ENCODE measurements around the gene CTXND2.
"Not testable (repeated sequence)": the region's sequence is repeated elsewhere in the genome, so short reads cannot be mapped to it uniquely, and the experiment has no call there.

The CTXND2 gene

GRCh38 chr1:150887018-150887417, at the start of gene CTXND2:
CTXND2 (plus strand) TSS chr1:150887136; CDS start chr1:150912315, 25,179 bp downstream.
- Histone ChIP-seq H3K4me3 (ENCODE audit: low read length) (no peak within 1 kb of the TSS), H3K4me1 (ENCODE audit: control insufficient read depth, insufficient read depth, low read length) (no peaks in the 10 kb centered on the region), H3K36me3 (ENCODE audit: control insufficient read depth, insufficient read depth, low read length) (no peaks in the 10 kb centered on the region), H3K9me3 (ENCODE audit: control insufficient read depth, low read length) (no peaks in the 10 kb centered on the region), H3K27me3 (ENCODE audit: control insufficient read depth, insufficient read depth, low read length) (no peaks in the 10 kb centered on the region), H3K9ac (ENCODE audit: low read length) (no peak within 1 kb of the TSS)

GRCh38 chr1:150840850-150841249, 46.1 kb upstream of the CTXND2 start:
- not testable (repeated sequence) for H3K27me3 ChIP-seq (ENCODE audit: control insufficient read depth, insufficient read depth, low read length); H3K36me3 ChIP-seq (ENCODE audit: control insufficient read depth, insufficient read depth, low read length); H3K4me3 ChIP-seq (ENCODE audit: low read length); H3K9me3 ChIP-seq (ENCODE audit: control insufficient read depth, low read length); H3K9ac ChIP-seq (ENCODE audit: low read length)
- H3K4me1 ChIP-seq (ENCODE audit: control insufficient read depth, insufficient read depth, low read length) = peaks cover 11% of the 10 kb centered on the region

- Histone ChIP-seq H3K36me3 (ENCODE audit: control insufficient read depth, insufficient read depth, low read length) (no peaks in the 10 kb centered on the region), H3K4me1 (ENCODE audit: control insufficient read depth, insufficient read depth, low read length) (peaks cover 11% of the 10 kb centered on the region), H3K9ac (ENCODE audit: low read length) (no peak overlapping the region), H3K9me3 (ENCODE audit: control insufficient read depth, low read length) (no peaks in the 10 kb centered on the region), H3K27me3 (ENCODE audit: control insufficient read depth, insufficient read depth, low read length) (no peaks in the 10 kb centered on the region), H3K4me3 (ENCODE audit: low read length) (no peak overlapping the region)
Measured at GRCh38 chr1:150841626-150842025, 45.3 kb upstream of the CTXND2 start.

- Histone ChIP-seq H3K36me3 (ENCODE audit: control insufficient read depth, insufficient read depth, low read length) (no peaks in the 10 kb centered on the region), H3K9ac (ENCODE audit: low read length) (no peak overlapping the region), H3K9me3 (ENCODE audit: control insufficient read depth, low read length) (no peaks in the 10 kb centered on the region), H3K4me1 (ENCODE audit: control insufficient read depth, insufficient read depth, low read length) (peaks cover 11% of the 10 kb centered on the region), H3K27me3 (ENCODE audit: control insufficient read depth, insufficient read depth, low read length) (no peaks in the 10 kb centered on the region), H3K4me3 (ENCODE audit: low read length) (no peak overlapping the region)
Measured at GRCh38 chr1:150842343-150842742, 44.6 kb upstream of the CTXND2 start.

GRCh38 chr1:150842964-150843363, 44.0 kb upstream of the CTXND2 start:
- peaks cover 11% of the 10 kb centered on the region for H3K4me1 ChIP-seq (ENCODE audit: control insufficient read depth, insufficient read depth, low read length)
- no peak overlapping the region for H3K9ac ChIP-seq (ENCODE audit: low read length)
- H3K4me3 ChIP-seq (ENCODE audit: low read length) = no peak overlapping the region
- no peaks in the 10 kb centered on the region for H3K9me3 ChIP-seq (ENCODE audit: control insufficient read depth, low read length)
- no peaks in the 10 kb centered on the region for H3K27me3 ChIP-seq (ENCODE audit: control insufficient read depth, insufficient read depth, low read length)
- H3K36me3 ChIP-seq (ENCODE audit: control insufficient read depth, insufficient read depth, low read length) = no peaks in the 10 kb centered on the region

- H3K27me3 ChIP-seq (ENCODE audit: control insufficient read depth, insufficient read depth, low read length) = no peaks in the 10 kb centered on the region
- H3K4me3 ChIP-seq (ENCODE audit: low read length) = no peak overlapping the region
- H3K9ac ChIP-seq (ENCODE audit: low read length) = no peak overlapping the region
- peaks cover 11% of the 10 kb centered on the region for H3K4me1 ChIP-seq (ENCODE audit: control insufficient read depth, insufficient read depth, low read length)
- no peaks in the 10 kb centered on the region for H3K36me3 ChIP-seq (ENCODE audit: control insufficient read depth, insufficient read depth, low read length)
- no peaks in the 10 kb centered on the region for H3K9me3 ChIP-seq (ENCODE audit: control insufficient read depth, low read length)
Measured at GRCh38 chr1:150843474-150843873, 43.5 kb upstream of the CTXND2 start.

GRCh38 chr1:150846473-150847146, 40.3 kb upstream of the CTXND2 start:
- Histone ChIP-seq H3K9me3 (ENCODE audit: control insufficient read depth, low read length) (no peaks in the 10 kb centered on the region), H3K4me1 (ENCODE audit: control insufficient read depth, insufficient read depth, low read length) (peaks cover 9% of the 10 kb centered on the region), H3K27me3 (ENCODE audit: control insufficient read depth, insufficient read depth, low read length) (no peaks in the 10 kb centered on the region), H3K9ac (ENCODE audit: low read length) (no peak overlapping the region), H3K4me3 (ENCODE audit: low read length) (no peak overlapping the region), H3K36me3 (ENCODE audit: control insufficient read depth, insufficient read depth, low read length) (no peaks in the 10 kb centered on the region)

GRCh38 chr1:150850801-150851362, 36.1 kb upstream of the CTXND2 start:
- H3K9ac ChIP-seq (ENCODE audit: low read length); H3K27me3 ChIP-seq (ENCODE audit: control insufficient read depth, insufficient read depth, low read length); H3K4me1 ChIP-seq (ENCODE audit: control insufficient read depth, insufficient read depth, low read length); H3K9me3 ChIP-seq (ENCODE audit: control insufficient read depth, low read length); H3K4me3 ChIP-seq (ENCODE audit: low read length); H3K36me3 ChIP-seq (ENCODE audit: control insufficient read depth, insufficient read depth, low read length): not testable (repeated sequence)

GRCh38 chr1:150852734-150853133, 34.2 kb upstream of the CTXND2 start:
- H3K4me3 ChIP-seq (ENCODE audit: low read length); H3K27me3 ChIP-seq (ENCODE audit: control insufficient read depth, insufficient read depth, low read length); H3K9ac ChIP-seq (ENCODE audit: low read length); H3K4me1 ChIP-seq (ENCODE audit: control insufficient read depth, insufficient read depth, low read length); H3K36me3 ChIP-seq (ENCODE audit: control insufficient read depth, insufficient read depth, low read length); H3K9me3 ChIP-seq (ENCODE audit: control insufficient read depth, low read length): not testable (repeated sequence)

- H3K9ac ChIP-seq (ENCODE audit: low read length) = no peak overlapping the region
- no peaks in the 10 kb centered on the region for H3K9me3 ChIP-seq (ENCODE audit: control insufficient read depth, low read length)
- H3K27me3 ChIP-seq (ENCODE audit: control insufficient read depth, insufficient read depth, low read length) = no peaks in the 10 kb centered on the region
- no peaks in the 10 kb centered on the region for H3K36me3 ChIP-seq (ENCODE audit: control insufficient read depth, insufficient read depth, low read length)
- no peak overlapping the region for H3K4me3 ChIP-seq (ENCODE audit: low read length)
- H3K4me1 ChIP-seq (ENCODE audit: control insufficient read depth, insufficient read depth, low read length) = no peaks in the 10 kb centered on the region
Measured at GRCh38 chr1:150863724-150864123, 23.2 kb upstream of the CTXND2 start.

- H3K9me3 ChIP-seq (ENCODE audit: control insufficient read depth, low read length); H3K9ac ChIP-seq (ENCODE audit: low read length); H3K36me3 ChIP-seq (ENCODE audit: control insufficient read depth, insufficient read depth, low read length); H3K4me3 ChIP-seq (ENCODE audit: low read length); H3K27me3 ChIP-seq (ENCODE audit: control insufficient read depth, insufficient read depth, low read length); H3K4me1 ChIP-seq (ENCODE audit: control insufficient read depth, insufficient read depth, low read length): not testable (repeated sequence)
Measured at GRCh38 chr1:150864200-150864599, 22.7 kb upstream of the CTXND2 start.

- Histone ChIP-seq H3K4me3 (ENCODE audit: low read length) (no peak overlapping the region), H3K9me3 (ENCODE audit: control insufficient read depth, low read length) (no peaks in the 10 kb centered on the region), H3K36me3 (ENCODE audit: control insufficient read depth, insufficient read depth, low read length) (no peaks in the 10 kb centered on the region), H3K27me3 (ENCODE audit: control insufficient read depth, insufficient read depth, low read length) (no peaks in the 10 kb centered on the region), H3K4me1 (ENCODE audit: control insufficient read depth, insufficient read depth, low read length) (peaks cover 5% of the 10 kb centered on the region), H3K9ac (ENCODE audit: low read length) (no peak overlapping the region)
Measured at GRCh38 chr1:150869683-150870082, 17.3 kb upstream of the CTXND2 start.

- H3K36me3 ChIP-seq (ENCODE audit: control insufficient read depth, insufficient read depth, low read length) = no peaks in the 10 kb centered on the region
- H3K4me3 ChIP-seq (ENCODE audit: low read length) = no peak overlapping the region
- H3K27me3 ChIP-seq (ENCODE audit: control insufficient read depth, insufficient read depth, low read length) = no peaks in the 10 kb centered on the region
- no peaks in the 10 kb centered on the region for H3K9me3 ChIP-seq (ENCODE audit: control insufficient read depth, low read length)
- peaks cover 5% of the 10 kb centered on the region for H3K4me1 ChIP-seq (ENCODE audit: control insufficient read depth, insufficient read depth, low read length)
- no peak overlapping the region for H3K9ac ChIP-seq (ENCODE audit: low read length)
Measured at GRCh38 chr1:150872572-150872971, 14.4 kb upstream of the CTXND2 start.

Data from mucosa of stomach (tissue), 1 donor.